ENCODE measurements around the gene PIP5KL1.

PIP5KL1 gene

GRCh38 chr9:127912882-127913281, 17.7 kb downstream of the PIP5KL1 start:
- DNase-seq = no peak

- no peak for DNase-seq
Observed at GRCh38 chr9:127912296-127912695, 18.3 kb downstream of the PIP5KL1 start.

GRCh38 chr9:127910613-127911205, 19.9 kb downstream of the PIP5KL1 start:
- DNase-seq = no peak

- no peak for DNase-seq
Observed at GRCh38 chr9:127909839-127910273, 20.7 kb downstream of the PIP5KL1 start.

- DNase-seq = no peak
Observed at GRCh38 chr9:127908660-127908926, 22.0 kb downstream of the PIP5KL1 start.

- no peak for DNase-seq
Observed at GRCh38 chr9:127907867-127908659, 22.5 kb downstream of the PIP5KL1 start.

GRCh38 chr9:127905788-127906191, 24.8 kb downstream of the PIP5KL1 start:
- no peak for DNase-seq

- no peak for DNase-seq
Observed at GRCh38 chr9:127905004-127905728, 25.4 kb downstream of the PIP5KL1 start.

- no peak for DNase-seq
Observed at GRCh38 chr9:127904561-127905003, 26.0 kb downstream of the PIP5KL1 start.

- DNase-seq = no peak
Observed at GRCh38 chr9:127903557-127904475, 26.8 kb downstream of the PIP5KL1 start.

GRCh38 chr9:127899128-127899943, 31.2 kb downstream of the PIP5KL1 start, which contains the start of gene ST6GALNAC6:
Gene ST6GALNAC6, minus strand, starts transcription at chr9:127899603. Its CDS starts 1,622 bp downstream, at chr9:127897981.
- no peak for DNase-seq

- DNase-seq = no peak
Observed at GRCh38 chr9:127898433-127899127, 32.0 kb downstream of the PIP5KL1 start.

- DNase-seq = no peak
Observed at GRCh38 chr9:127897193-127897692, 33.3 kb downstream of the PIP5KL1 start.

- no peak for DNase-seq
Observed at GRCh38 chr9:127896395-127897192, 34.0 kb downstream of the PIP5KL1 start.

- no peak for DNase-seq
Observed at GRCh38 chr9:127895811-127896210, 34.8 kb downstream of the PIP5KL1 start.

GRCh38 chr9:127893392-127893791, 37.2 kb downstream of the PIP5KL1 start:
- DNase-seq = no peak

GRCh38 chr9:127892831-127893230, 37.7 kb downstream of the PIP5KL1 start:
- no peak for DNase-seq

- no peak for DNase-seq
Observed at GRCh38 chr9:127890053-127890452, 40.5 kb downstream of the PIP5KL1 start.

GRCh38 chr9:127887792-127888191, 42.8 kb downstream of the PIP5KL1 start:
- DNase-seq = no peak

- DNase-seq = no peak
Observed at GRCh38 chr9:127886401-127886972, 44.1 kb downstream of the PIP5KL1 start.
